ENCODE data around the gene AGA.

The AGA gene

DNA sequence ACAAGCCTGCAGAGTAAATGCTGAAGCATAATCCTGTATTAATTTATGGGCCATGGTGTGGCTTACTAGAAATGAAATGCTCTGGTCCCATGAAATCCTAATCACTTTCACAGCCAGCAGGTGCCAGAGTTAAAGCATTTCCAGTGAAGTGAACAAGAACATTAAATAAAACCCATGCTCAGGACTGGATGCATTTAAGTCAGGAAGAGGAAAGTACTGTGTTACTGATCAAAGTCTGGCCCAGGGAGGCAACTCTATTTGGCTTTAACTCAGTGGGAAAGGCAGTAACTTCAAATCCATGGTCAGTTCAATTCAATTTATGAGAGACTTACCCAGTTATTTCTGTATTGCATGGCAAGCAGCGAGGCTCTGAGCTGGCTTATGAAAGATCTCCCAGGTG is 29.2 kb downstream of the AGA start:
- TF ChIP-seq, protein P1, sequence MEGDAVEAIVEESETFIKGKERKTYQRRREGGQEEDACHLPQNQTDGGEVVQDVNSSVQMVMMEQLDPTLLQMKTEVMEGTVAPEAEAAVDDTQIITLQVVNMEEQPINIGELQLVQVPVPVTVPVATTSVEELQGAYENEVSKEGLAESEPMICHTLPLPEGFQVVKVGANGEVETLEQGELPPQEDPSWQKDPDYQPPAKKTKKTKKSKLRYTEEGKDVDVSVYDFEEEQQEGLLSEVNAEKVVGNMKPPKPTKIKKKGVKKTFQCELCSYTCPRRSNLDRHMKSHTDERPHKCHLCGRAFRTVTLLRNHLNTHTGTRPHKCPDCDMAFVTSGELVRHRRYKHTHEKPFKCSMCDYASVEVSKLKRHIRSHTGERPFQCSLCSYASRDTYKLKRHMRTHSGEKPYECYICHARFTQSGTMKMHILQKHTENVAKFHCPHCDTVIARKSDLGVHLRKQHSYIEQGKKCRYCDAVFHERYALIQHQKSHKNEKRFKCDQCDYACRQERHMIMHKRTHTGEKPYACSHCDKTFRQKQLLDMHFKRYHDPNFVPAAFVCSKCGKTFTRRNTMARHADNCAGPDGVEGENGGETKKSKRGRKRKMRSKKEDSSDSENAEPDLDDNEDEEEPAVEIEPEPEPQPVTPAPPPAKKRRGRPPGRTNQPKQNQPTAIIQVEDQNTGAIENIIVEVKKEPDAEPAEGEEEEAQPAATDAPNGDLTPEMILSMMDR (IDR thresholded peaks at IDR 0.05; ENCODE audit: low read depth, low read length): no peak
- no peak overlapping the region for H3K4me3 ChIP-seq (ENCODE audit: low read depth, low read length)
- in situ Hi-C loops (cut with HindIII; ENCODE audit: low sequenced_read_pairs): no loop called here
- no peak for DNase-seq (ENCODE audit: low read depth, low spot score)

DNA sequence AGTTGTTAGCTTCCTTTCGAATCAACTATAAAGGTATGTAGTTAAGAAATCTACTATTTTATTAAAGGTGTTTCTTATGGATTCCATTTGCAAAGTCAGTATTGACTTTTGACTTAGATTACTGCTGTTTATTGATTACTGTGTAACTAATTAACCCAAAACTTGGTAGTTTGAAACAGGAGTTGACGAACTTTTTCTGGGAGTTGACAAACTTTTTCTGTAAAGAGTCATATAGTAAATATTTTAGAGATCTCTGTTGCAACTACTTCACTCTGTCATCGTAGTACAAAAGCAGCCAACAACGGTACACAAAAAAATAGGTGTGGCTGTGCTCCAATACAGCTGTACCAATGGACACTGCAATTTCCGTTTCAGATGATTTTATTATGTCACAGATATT is 30.2 kb downstream of the AGA start:
- no peak overlapping the region for H3K4me3 ChIP-seq (ENCODE audit: low read depth, low read length)
- TF ChIP-seq, protein P1 (IDR thresholded peaks at IDR 0.05; ENCODE audit: low read depth, low read length): no peak
- in situ Hi-C loops (cut with HindIII; ENCODE audit: low sequenced_read_pairs): no loop called here
- no peak for DNase-seq (ENCODE audit: low read depth, low spot score)

DNA sequence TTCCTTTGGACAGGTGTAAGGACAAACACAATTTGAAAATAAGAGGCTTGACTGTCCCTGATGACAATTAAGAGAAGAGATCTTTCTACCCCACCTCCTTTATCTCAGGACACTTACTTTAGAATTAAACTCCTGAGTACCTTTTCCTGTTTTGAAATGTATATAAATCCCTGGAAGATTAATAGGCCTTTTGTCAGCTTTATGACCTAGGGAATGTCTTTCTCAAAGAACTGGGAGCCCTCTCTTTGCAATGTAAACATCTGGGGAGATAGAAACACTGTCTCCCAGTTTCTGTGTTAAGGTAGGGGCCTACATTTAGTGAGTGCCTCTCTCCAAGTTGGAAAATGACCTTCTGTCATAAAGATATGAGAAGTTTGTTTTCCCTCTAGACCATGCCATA is 31.7 kb downstream of the AGA start:
- no peak for DNase-seq (ENCODE audit: low read depth, low spot score)
- no peak overlapping the region for H3K4me3 ChIP-seq (ENCODE audit: low read depth, low read length)
- in situ Hi-C loops (cut with HindIII; ENCODE audit: low sequenced_read_pairs): no loop called here
- TF ChIP-seq, protein P1 (IDR thresholded peaks at IDR 0.05; ENCODE audit: low read depth, low read length): no peak

GRCh38 chr4:177408023-177408422 is 34.2 kb downstream of the AGA start:
- in situ Hi-C loops (cut with HindIII; ENCODE audit: low sequenced_read_pairs): no loop called here
- no peak for DNase-seq (ENCODE audit: low read depth, low spot score)
- H3K4me3 ChIP-seq (ENCODE audit: low read depth, low read length): no peak overlapping the region
- TF ChIP-seq, protein P1 (IDR thresholded peaks at IDR 0.05; ENCODE audit: low read depth, low read length): no peak

DNA sequence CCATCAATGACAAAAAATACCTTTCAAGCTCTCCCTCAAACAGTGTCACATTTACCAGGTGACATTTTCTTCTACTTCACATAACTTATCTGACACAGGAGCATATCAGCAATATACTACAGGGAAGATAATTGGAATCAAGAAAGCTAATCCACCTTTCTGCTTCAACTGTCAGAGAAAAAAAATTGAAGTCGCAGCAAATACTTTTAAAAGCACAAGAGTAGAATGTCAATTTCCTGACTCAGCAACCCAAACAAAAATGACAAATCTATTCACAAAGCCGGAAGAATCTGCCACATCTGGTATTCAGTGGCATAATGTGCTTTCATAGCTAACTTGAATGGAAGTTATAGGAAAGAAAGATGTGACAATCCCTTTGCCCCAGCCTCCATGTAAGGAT is 36.7 kb downstream of the AGA start:
- in situ Hi-C loops (cut with HindIII; ENCODE audit: low sequenced_read_pairs): no loop called here
- TF ChIP-seq, protein P1 (IDR thresholded peaks at IDR 0.05; ENCODE audit: low read depth, low read length): no peak
- no peak overlapping the region for H3K4me3 ChIP-seq (ENCODE audit: low read depth, low read length)
- DNase-seq (ENCODE audit: low read depth, low spot score): no peak

DNA sequence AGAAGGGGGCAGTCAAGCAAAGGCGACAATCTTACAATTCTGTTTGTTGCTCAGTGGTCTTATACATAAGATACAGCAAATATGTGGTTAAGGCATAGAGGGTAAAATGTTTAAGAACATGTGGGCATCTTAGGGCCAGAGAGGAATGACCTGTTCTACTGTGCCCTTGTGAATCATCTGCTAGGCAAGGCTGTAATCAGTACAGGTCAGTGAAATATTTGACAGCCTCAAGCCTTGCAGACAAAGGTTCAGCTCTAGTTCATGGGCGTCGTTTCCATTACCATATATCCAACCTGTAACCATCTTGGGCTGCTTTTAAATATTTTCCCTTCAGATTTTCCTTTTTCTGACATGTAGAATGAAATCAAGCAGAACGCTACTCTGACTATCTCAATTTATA is 37.3 kb downstream of the AGA start:
- TF ChIP-seq, protein P1 (IDR thresholded peaks at IDR 0.05; ENCODE audit: low read depth, low read length): no peak
- no peak for DNase-seq (ENCODE audit: low read depth, low spot score)
- in situ Hi-C loops (cut with HindIII; ENCODE audit: low sequenced_read_pairs): no loop called here
- no peak overlapping the region for H3K4me3 ChIP-seq (ENCODE audit: low read depth, low read length)

DNA sequence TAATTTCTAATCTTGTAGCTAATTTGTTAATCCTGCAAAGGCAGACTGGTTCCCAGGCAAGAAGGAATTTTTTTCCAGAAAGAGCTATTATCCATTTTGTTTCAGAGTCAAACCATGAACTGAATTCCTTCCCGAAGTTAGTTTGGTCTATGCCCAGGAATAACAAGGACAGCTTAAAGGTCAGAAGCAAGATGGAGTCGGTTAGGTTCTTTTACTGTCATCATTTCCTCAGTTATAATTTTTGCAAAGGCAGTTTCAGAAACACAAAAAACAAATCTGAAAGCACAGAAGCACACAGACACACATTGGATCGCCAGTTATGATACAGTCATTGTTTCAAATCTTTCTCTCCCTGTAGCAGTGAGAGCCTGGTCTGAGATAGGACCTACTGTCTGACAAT is 37.9 kb downstream of the AGA start:
- TF ChIP-seq, protein P1 (IDR thresholded peaks at IDR 0.05; ENCODE audit: low read depth, low read length): no peak
- in situ Hi-C loops (cut with HindIII; ENCODE audit: low sequenced_read_pairs): no loop called here

More for the DNA sequence above, 37.9 kb downstream of the AGA start:
- DNase-seq (ENCODE audit: low read depth, low spot score): no peak
- H3K4me3 ChIP-seq (ENCODE audit: low read depth, low read length): no peak overlapping the region

All from astrocyte of the spinal cord (primary cell).